Common myeloid progenitor, CD34-positive (primary cell): ENCODE data around the gene CDKN2A.

Experiments
- CTCF ChIA-PET: fragments of 350-600 bp; sonication (Branson Sonifier 250); formaldehyde crosslinking; loops from one replicate; lab custom pipeline; 2021; ENCODE audit warnings: antibody characterized with exemption; lab: Charles Lee
- POLR2A ChIA-PET: fragments of 350-600 bp; sonication (Branson Sonifier 250); formaldehyde crosslinking; loops from one replicate; lab custom pipeline; 2021; ENCODE audit warnings: antibody characterized with exemption; lab: Charles Lee
- DNase-seq, 3 donors: peaks; one replicate each; pipeline versions ENCODE4 v3.0.0 to v3.0.0-alpha.2; 2013
- H3K27ac ChIP-seq, 2 experiments: 1 replicate in 1 of 2; 2 replicates in 1 of 2; pipeline ENCODE4 v1.7.0; 2013; ENCODE audit warnings: inconsistent platforms in 2 of 2, low read length in 2 of 2, mild to moderate bottlenecking in 2 of 2, low read depth in 1 of 2, moderate library complexity in 1 of 2; ENCODE audit not compliant: severe bottlenecking in 2 of 2, insufficient read depth in 1 of 2, poor library complexity in 1 of 2
- H3K27me3 ChIP-seq, 5 experiments: replicated peaks in 2 of 5; 1 replicate in 3 of 5; 2 replicates in 2 of 5; pipeline versions ENCODE4 v1.6.1 to v1.7.0; 2013; ENCODE audit warnings: low read length in 4 of 5, mild to moderate bottlenecking in 2 of 5, moderate library complexity in 2 of 5, inconsistent platforms in 1 of 5; ENCODE audit not compliant: insufficient read depth in 5 of 5, control insufficient read depth in 4 of 5
- H3K36me3 ChIP-seq, 4 experiments: 1 replicate in 2 of 4; 2 replicates in 2 of 4; pipeline versions ENCODE4 v1.6.1 to v1.7.0; 2013; ENCODE audit warnings: low read length in 3 of 4, control low read depth in 1 of 4, mild to moderate bottlenecking in 1 of 4; ENCODE audit not compliant: control insufficient read depth in 4 of 4, insufficient read depth in 4 of 4
- H3K4me1 ChIP-seq, 4 experiments: 1 replicate in 3 of 4; 2 replicates in 1 of 4; pipeline versions ENCODE4 v1.6.1 to v1.7.1; 2013; ENCODE audit warnings: low read length in 3 of 4, mild to moderate bottlenecking in 3 of 4, control low read depth in 1 of 4, inconsistent platforms in 1 of 4, moderate library complexity in 1 of 4; ENCODE audit not compliant: control insufficient read depth in 4 of 4, insufficient read depth in 4 of 4; ENCODE audit errors: control extremely low read depth in 1 of 4
- H3K4me3 ChIP-seq, 7 experiments: 1 replicate in 4 of 7; 2 replicates in 3 of 7; pipeline versions ENCODE4 v1.5.1 to v1.7.0; 2013; ENCODE audit warnings: mild to moderate bottlenecking in 7 of 7, low read length in 6 of 7, moderate library complexity in 6 of 7, inconsistent platforms in 2 of 7, low read depth in 2 of 7, control low read depth in 1 of 7; ENCODE audit not compliant: insufficient read depth in 4 of 7, control insufficient read depth in 1 of 7; ENCODE audit errors: extremely low read depth in 1 of 7
- H3K9me3 ChIP-seq, 5 experiments: 1 replicate in 4 of 5; 2 replicates in 1 of 5; pipeline versions ENCODE4 v1.6.1 to v1.7.1; 2013; ENCODE audit warnings: low read length in 4 of 5, mild to moderate bottlenecking in 2 of 5, inconsistent platforms in 1 of 5, low read depth in 1 of 5, moderate library complexity in 1 of 5; ENCODE audit not compliant: control insufficient read depth in 4 of 5, insufficient read depth in 2 of 5; ENCODE audit errors: control extremely low read depth in 1 of 5
- WGBS: methylation state at CpG from one replicate; pipeline ENCODE4 v1.1.5; 2013; ENCODE audit not compliant: insufficient coverage; 5-methylcytosine and 5-hydroxymethylcytosine counted together

Gene CDKN2A

DNA sequence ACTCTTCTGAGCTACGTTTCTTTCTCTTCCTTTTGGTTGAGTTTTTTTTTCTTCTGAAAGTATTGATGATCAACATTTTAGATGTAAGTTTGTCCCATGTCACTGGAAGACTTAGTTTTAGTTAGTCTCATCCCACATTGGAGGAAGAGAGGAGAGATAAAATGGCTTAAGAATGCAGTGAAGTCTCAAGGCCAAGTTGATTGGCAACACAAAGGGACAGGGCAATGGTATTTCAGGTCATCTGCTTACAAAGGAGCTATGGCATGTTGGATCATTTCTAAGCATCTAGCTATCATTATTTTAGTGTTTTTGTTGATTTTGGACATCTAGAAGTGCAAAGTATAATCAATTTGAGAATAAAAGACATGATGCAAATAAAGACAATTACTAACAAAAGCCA, 58.6 kb downstream of the CDKN2A start:
- WGBS: no CpG with 5 or more reads among the region's 1 CpG
- H3K4me3 ChIP-seq: no peak overlapping the region
- H3K9me3 ChIP-seq: peaks cover 0 to 1% (median 0%) of the 10 kb centered on the region in 5 experiments
- no peaks in the 10 kb centered on the region for H3K4me1 ChIP-seq
- peaks cover 0 to 8% (median 1%) of the 10 kb centered on the region in 4 experiments for H3K36me3 ChIP-seq
- ChIA-PET CTCF (no interaction called here), POLR2A (no interaction called here)
- H3K27me3 ChIP-seq: no peaks in the 10 kb centered on the region
- H3K27ac ChIP-seq: no peak overlapping the region
- no peak for DNase-seq

DNA sequence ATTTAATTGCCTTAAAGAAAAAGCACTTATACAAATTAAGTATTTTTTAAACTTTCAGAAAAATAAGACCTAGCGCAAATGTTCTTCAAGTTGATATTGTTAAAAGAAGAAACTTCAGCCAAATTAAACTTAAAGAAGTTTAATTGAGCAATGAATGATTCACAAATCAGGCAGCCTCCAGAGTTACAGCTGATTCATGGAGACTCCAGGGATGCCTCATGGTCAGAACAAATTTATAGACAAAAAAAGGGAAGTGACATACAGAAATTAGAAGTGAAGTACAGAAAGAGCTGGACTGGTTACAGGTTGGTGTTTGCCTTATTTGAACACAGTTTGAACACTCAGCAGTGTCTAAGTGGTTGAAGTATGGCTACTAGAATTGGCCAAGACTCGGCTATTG, 60.3 kb downstream of the CDKN2A start:
- peaks cover 0 to 8% (median 1%) of the 10 kb centered on the region in 4 experiments for H3K36me3 ChIP-seq
- H3K9me3 ChIP-seq: peaks cover 0 to 1% (median 0%) of the 10 kb centered on the region in 5 experiments
- POLR2A ChIA-PET: no interaction called here
- no peak overlapping the region for H3K4me3 ChIP-seq
- CTCF ChIA-PET: no interaction called here
- no peak overlapping the region for H3K27ac ChIP-seq
- DNase-seq: peak in 2 of 3 donors; percentile 7 to 22
- 100% methylated on average over 1 of the region's 2 CpGs for WGBS
- no peaks in the 10 kb centered on the region for H3K27me3 ChIP-seq
- H3K4me1 ChIP-seq: no peaks in the 10 kb centered on the region

DNA sequence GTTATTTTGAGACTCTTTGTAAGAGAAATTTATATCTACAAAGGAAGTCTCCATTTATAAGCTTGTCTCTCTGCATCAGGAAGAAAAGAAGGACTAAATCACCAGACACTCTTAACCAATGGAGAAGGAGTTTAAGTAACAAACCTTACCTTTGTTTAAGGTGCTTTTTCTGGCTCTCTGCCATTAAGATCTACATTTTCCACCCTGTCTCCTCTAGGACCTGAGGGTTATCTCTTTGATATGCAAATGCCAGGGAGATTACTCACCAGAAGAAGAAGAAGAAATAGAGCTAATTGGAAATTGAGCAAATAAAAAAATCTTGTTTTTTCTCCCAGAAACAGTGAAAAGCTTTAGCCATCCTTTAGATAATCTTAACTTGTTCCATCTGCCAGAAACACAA, 60.9 kb downstream of the CDKN2A start:
- Histone ChIP-seq H3K36me3 (peaks cover 0 to 8% (median 1%) of the 10 kb centered on the region in 4 experiments), H3K27me3 (no peaks in the 10 kb centered on the region), H3K4me1 (no peaks in the 10 kb centered on the region), H3K27ac (no peak overlapping the region), H3K9me3 (peaks cover 0 to 1% (median 0%) of the 10 kb centered on the region in 5 experiments), H3K4me3 (no peak overlapping the region)
- ChIA-PET CTCF (no interaction called here), POLR2A (no interaction called here)
- no peak for DNase-seq

DNA sequence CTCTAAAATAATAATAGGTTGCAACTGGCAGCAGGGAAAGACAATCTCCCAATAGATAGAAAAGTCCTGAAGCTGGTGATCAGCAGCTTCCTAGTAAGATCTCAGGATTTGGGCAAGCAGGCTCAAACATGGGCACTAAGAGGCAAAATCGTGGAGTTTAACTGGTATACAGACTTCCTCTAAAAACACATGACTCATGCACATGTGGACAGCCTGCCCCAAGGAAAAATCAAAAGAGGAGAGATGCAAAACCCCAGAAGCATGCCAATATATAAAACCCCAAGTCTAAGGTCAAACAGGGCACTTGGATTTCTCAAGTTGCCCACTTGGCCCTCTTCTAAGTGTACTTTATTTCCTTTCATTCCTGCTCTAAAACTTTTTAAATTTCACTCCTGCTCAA, 62.8 kb downstream of the CDKN2A start:
- WGBS: 80% methylated on average over 1 of the region's 1 CpG
- ChIA-PET CTCF (no interaction called here), POLR2A (no interaction called here)
- Histone ChIP-seq H3K9me3 (peaks cover 0 to 1% (median 0%) of the 10 kb centered on the region in 5 experiments), H3K36me3 (peaks cover 0 to 8% (median 1%) of the 10 kb centered on the region in 4 experiments), H3K27me3 (no peaks in the 10 kb centered on the region), H3K4me3 (no peak overlapping the region), H3K27ac (no peak overlapping the region), H3K4me1 (no peaks in the 10 kb centered on the region)
- DNase-seq: no peak

DNA sequence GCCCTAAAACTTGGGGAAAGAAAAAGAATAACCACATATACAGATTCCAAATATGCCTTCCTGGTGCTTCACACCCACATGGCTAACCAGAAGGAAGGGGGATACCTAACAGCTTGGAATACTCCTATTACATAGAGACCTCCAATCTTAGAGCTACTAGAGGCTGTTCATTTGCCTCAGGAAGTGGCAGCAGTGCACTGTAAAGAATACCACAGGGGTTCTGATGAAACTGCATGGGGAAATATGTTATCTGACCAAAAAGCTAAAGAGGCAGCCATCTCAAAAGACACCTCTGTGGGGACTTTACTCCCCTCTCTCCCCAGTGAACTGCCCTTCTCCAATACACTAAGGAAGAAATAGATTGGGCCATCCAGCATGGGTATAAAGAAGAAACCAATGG, 66.4 kb downstream of the CDKN2A start:
- no peak for DNase-seq
- Histone ChIP-seq H3K4me3 (no peak overlapping the region), H3K27ac (no peak overlapping the region), H3K4me1 (no peaks in the 10 kb centered on the region), H3K36me3 (peaks cover 0 to 8% (median 1%) of the 10 kb centered on the region in 4 experiments), H3K27me3 (no peaks in the 10 kb centered on the region), H3K9me3 (peaks cover 0 to 1% (median 0%) of the 10 kb centered on the region in 5 experiments)
- ChIA-PET CTCF (no interaction called here), POLR2A (no interaction called here)

DNA sequence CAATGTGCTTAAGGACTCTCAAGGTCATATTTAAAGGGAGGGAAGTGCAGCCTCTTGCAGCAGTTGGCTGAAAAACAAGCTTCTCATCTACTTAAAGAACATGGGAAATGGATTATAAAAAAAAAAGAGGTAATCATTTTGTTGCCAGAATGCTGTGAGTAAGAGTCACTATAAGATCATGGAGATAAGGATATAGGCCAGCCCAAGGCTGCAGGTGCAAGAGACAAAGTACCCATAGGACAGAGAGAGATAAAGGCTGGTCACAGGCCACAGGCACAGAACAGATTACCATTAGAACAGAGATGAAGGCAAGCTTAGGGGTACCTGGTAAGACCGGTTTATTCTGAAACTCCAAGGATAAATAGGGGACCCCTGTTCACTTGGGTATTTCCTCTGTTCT, 70.5 kb downstream of the CDKN2A start:
- CTCF ChIA-PET: no interaction called here
- H3K4me1 ChIP-seq: peaks cover 0 to 9% (median 3%) of the 10 kb centered on the region in 4 experiments
- no peak overlapping the region for H3K27ac ChIP-seq
- no peaks in the 10 kb centered on the region for H3K27me3 ChIP-seq
- H3K9me3 ChIP-seq: peaks cover 0 to 3% (median 0%) of the 10 kb centered on the region in 5 experiments
- DNase-seq: no peak
- no peak overlapping the region for H3K4me3 ChIP-seq
- POLR2A ChIA-PET: no interaction called here
- no peaks in the 10 kb centered on the region for H3K36me3 ChIP-seq
- WGBS: 100% methylated on average over 1 of the region's 1 CpG

DNA sequence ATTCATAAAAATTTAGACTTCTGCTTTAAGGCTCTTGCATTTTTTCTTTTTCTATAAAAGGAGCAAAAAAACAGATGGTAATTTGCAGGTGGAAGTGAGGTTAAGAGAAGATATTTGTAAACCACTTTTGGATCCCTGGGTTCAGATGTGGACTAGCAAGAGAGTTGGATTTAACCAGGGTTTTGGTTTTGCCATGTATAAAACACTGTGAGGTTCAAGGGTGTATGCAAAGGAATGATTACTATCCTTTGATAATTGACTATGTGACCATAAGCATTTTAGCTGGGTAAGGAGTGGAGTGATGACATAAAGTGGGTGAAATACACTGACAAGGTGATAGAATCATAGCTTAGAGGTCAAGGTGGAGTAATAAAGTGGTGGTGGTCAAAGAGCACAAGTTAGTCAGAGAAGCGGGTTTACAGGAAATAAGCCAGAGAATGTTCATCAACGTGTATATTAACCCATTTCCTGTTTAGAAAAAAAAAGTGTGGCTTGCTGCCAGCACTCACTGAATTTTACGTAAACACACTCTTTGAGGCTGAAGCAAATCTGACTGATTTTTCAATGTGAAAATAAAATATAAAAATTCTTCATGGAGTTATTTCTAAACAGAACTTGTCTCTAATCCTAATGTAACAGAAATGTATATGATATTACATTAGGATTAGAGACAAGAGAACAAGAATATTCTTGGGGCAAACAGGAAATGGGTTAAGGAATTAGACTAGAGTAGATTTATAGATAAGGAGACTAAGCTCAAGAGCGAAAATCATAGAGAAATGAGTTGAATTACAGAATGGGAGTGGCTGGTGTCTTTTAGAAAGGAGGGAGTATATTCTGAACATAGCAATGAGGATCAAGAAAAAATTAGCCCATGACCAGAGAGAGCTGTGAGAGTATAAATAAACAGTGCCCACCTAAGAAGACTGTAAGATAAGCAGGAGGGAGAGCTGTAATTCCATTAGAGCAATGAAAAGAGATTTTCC, 74.5 kb downstream of the CDKN2A start:
- DNase-seq: peak; percentile 22 to 54 (median 48)
- no peak overlapping the region for H3K27ac ChIP-seq
- POLR2A ChIA-PET: no interaction called here

More for the DNA sequence above, 74.5 kb downstream of the CDKN2A start:
- peaks cover 0 to 9% (median 3%) of the 10 kb centered on the region in 4 experiments for H3K4me1 ChIP-seq
- H3K27me3 ChIP-seq: no peaks in the 10 kb centered on the region
- CTCF ChIA-PET: no interaction called here
- peaks cover 0 to 16% (median 5%) of the 10 kb centered on the region in 5 experiments for H3K9me3 ChIP-seq
- WGBS: 5% methylated on average over 2 of the region's 4 CpGs
- H3K4me3 ChIP-seq: no peak overlapping the region
- no peaks in the 10 kb centered on the region for H3K36me3 ChIP-seq
